K562 (cell line): ENCODE data around the gene CREB5.

Source experiments
- CHD2 ChIP-seq: IDR thresholded peaks from 2 replicates; pipeline ENCODE4 v1.6.1; 2011; ENCODE audit warnings: low read depth, low read length
- CTCF ChIP-seq, 3 experiments: IDR thresholded peaks in 2 of 3; conservative IDR thresholded peaks in 1 of 3; 2 replicates each; pipeline ENCODE4 v1.5.1; 2011 to 2012; ENCODE audit warnings: low read length in 3 of 3, mild to moderate bottlenecking in 3 of 3, control low read depth in 2 of 3, improper control_type of control experiment in 1 of 3, inconsistent platforms in 1 of 3, low read depth in 1 of 3, mixed read lengths in 1 of 3, moderate library complexity in 1 of 3; ENCODE audit not compliant: insufficient read depth in 2 of 3
- E2F5 ChIP-seq: sonication (generic); formaldehyde crosslinking; IDR thresholded peaks from 2 replicates; pipeline ENCODE4 v1.8.0; 2022; ENCODE audit warnings: mild to moderate bottlenecking, missing genetic modification reagents
- MXI1 ChIP-seq: IDR thresholded peaks from 2 replicates; pipeline ENCODE4 v1.6.1; 2011; ENCODE audit warnings: low read depth, mild to moderate bottlenecking, improper control_type of control experiment, low read length
- TCF7L2 ChIP-seq: fragments of 150-350 bp; IDR thresholded peaks from 2 replicates; pipeline ENCODE4 v1.6.1; 2016; ENCODE audit warnings: low read depth, mild to moderate bottlenecking, low read length, moderate library complexity
- USF1 ChIP-seq: sonication (generic); formaldehyde crosslinking; IDR thresholded peaks from 2 replicates; pipeline ENCODE4 v1.9.0; 2022; ENCODE audit warnings: mild to moderate bottlenecking, missing genetic modification reagents
- ZZZ3 ChIP-seq: fragments of 450-650 bp; IDR thresholded peaks from 2 replicates; pipeline ENCODE4 v1.6.1; 2016; ENCODE audit warnings: antibody characterized with exemption, mild to moderate bottlenecking, moderate library complexity
- TF ChIP-seq, protein P1 (sequence below): fragments of 150-350 bp; IDR thresholded peaks from 2 replicates; pipeline ENCODE4 v1.6.1; 2014; ENCODE audit warnings: low read depth, mild to moderate bottlenecking, low read length, borderline replicate concordance

DNA sequence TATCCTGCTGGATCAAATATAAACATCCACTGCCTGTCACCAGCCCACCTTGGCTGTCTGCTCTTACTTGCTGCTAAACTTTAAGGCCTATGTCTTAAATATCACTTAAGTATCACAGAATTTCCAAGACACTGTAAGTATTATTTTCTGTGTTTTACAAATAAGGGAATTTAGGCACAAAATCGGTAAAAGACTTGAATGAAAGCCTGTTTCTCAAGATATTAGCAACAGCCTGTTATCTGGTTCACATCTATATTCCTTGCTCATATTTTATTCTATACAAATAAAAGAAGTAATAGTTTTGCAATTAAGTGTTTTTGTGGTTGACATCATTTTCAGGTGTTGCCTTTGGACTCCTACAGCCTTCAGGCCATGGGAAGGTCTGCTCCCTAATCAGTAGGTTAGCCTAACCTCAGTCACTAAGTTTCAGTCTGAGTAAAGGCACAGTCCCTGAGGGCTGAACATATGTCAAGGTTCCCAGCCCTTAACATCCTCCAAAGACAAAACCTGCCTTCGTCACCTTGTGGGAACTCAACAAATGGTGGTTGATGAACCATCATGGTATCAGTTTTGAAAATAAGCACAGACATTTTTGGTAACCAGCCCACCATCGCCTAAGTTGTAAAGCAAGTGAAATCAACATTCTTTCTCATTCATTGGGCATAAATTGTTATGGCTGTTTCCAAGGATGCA is 127.1 kb downstream of the CREB5 start:
- no peak for TF ChIP-seq CTCF (IDR thresholded peaks at IDR 0.05 in 2 of 3, conservative IDR thresholded peaks at IDR 0.05 in 1 of 3; ENCODE audit: insufficient read depth in 2 of 3, low read depth in 1 of 3, low read length in 3 of 3)
- no peak for TF ChIP-seq ZZZ3
- TF ChIP-seq CHD2, result no peak
- no peak for TF ChIP-seq USF1 (CRISPR knock-in tag)
- TF ChIP-seq, protein P1, sequence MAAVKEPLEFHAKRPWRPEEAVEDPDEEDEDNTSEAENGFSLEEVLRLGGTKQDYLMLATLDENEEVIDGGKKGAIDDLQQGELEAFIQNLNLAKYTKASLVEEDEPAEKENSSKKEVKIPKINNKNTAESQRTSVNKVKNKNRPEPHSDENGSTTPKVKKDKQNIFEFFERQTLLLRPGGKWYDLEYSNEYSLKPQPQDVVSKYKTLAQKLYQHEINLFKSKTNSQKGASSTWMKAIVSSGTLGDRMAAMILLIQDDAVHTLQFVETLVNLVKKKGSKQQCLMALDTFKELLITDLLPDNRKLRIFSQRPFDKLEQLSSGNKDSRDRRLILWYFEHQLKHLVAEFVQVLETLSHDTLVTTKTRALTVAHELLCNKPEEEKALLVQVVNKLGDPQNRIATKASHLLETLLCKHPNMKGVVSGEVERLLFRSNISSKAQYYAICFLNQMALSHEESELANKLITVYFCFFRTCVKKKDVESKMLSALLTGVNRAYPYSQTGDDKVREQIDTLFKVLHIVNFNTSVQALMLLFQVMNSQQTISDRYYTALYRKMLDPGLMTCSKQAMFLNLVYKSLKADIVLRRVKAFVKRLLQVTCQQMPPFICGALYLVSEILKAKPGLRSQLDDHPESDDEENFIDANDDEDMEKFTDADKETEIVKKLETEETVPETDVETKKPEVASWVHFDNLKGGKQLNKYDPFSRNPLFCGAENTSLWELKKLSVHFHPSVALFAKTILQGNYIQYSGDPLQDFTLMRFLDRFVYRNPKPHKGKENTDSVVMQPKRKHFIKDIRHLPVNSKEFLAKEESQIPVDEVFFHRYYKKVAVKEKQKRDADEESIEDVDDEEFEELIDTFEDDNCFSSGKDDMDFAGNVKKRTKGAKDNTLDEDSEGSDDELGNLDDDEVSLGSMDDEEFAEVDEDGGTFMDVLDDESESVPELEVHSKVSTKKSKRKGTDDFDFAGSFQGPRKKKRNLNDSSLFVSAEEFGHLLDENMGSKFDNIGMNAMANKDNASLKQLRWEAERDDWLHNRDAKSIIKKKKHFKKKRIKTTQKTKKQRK, result no peak
- no peak for TF ChIP-seq TCF7L2
- TF ChIP-seq E2F5 (CRISPR knock-in tag), result no peak
- no peak for TF ChIP-seq MXI1
